NCI-H2171 treated with DMSO at 0.1 percent for 48 hours (cell line): ENCODE results near the gene CEP135.
"Not testable (repeated sequence)": the region's sequence is repeated elsewhere in the genome, so short reads cannot be mapped to it uniquely, and the experiment has no call there.

Experiments used
- DNase-seq: peaks from one replicate; lab custom pipeline; 2025; lab: John Stamatoyannopoulos, UW

CEP135 gene, protein sequence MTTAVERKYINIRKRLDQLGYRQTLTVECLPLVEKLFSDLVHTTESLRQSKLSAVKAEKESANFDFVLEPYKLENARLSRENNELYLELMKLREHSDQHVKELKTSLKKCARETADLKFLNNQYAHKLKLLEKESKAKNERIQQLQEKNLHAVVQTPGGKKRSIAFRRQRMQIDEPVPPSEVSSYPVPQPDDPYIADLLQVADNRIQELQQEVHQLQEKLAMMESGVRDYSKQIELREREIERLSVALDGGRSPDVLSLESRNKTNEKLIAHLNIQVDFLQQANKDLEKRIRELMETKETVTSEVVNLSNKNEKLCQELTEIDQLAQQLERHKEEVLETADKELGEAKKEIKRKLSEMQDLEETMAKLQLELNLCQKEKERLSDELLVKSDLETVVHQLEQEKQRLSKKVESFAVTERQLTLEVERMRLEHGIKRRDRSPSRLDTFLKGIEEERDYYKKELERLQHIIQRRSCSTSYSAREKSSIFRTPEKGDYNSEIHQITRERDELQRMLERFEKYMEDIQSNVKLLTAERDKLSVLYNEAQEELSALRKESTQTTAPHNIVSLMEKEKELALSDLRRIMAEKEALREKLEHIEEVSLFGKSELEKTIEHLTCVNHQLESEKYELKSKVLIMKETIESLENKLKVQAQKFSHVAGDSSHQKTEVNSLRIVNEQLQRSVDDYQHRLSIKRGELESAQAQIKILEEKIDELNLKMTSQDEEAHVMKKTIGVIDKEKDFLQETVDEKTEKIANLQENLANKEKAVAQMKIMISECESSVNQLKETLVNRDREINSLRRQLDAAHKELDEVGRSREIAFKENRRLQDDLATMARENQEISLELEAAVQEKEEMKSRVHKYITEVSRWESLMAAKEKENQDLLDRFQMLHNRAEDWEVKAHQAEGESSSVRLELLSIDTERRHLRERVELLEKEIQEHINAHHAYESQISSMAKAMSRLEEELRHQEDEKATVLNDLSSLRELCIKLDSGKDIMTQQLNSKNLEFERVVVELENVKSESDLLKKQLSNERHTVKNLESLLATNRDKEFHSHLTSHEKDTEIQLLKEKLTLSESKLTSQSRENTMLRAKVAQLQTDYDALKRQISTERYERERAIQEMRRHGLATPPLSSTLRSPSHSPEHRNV

GRCh38 chr4:55948726-55949481 lies at the start of gene CEP135:
CEP135 (plus strand) TSS chr4:55948945; CDS start chr4:55952131, 3,186 bp downstream.
- DNase-seq, result peak; percentile 74

DNA sequence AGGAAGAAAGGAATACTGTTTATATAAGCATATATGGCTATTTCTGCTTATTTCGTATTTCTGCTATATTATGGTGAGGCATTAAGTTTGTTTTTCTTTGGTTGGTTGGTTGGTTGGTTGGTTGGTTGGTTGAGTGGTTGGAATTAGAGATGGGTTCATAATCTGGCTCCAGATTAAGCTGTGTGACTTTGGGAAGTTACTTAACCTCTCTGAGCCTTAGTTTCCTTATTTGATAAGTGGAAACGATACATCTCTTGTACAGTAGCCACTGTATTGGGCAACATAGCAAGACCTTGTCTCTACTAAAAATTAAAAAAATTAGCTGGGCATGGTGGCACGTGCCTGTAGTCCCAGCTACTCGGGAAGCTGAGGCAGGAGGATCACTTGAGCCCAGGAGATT lies 46.1 kb upstream of the CEP135 start:
- no peak for DNase-seq

DNA sequence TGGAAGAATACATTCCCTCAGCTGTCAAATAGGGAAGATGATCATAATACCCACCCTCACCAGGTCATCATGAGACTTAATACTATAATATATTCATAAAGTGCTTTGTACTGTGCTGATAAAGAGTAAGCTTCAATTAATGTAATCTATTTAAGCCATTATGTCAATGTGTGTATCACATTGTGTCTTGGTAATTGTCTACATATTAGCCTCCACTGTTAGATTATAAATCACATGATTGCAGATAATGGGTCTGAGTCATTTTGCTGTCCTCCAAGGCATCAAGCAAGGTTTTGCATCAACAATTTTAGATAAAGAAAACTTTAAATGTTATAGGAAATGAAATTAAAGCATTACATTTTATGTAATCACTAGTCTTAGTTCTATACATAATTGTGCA lies 45.2 kb upstream of the CEP135 start:
- no peak for DNase-seq

DNA sequence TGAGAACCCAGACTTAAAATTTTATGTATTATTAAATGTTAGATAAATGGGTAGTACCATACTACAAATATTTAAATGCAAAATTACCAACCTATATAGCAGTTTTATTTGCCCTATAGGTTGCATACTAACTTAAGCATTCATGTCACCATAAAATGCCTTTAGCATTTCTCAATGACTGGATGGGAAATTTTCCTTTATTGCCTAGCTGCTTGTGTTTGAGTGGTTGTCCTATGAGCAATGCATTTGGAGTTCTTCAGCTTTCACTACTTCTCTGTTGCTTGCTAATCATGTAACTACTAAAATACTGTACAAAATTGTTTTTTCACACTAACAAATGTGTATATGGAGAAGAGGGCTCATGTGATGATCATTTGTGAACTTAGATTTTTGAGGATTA lies 44.2 kb upstream of the CEP135 start:
- DNase-seq, result no peak

- DNase-seq, result no peak
Observed at GRCh38 chr4:55906323-55906722, 42.4 kb upstream of the CEP135 start.

DNA sequence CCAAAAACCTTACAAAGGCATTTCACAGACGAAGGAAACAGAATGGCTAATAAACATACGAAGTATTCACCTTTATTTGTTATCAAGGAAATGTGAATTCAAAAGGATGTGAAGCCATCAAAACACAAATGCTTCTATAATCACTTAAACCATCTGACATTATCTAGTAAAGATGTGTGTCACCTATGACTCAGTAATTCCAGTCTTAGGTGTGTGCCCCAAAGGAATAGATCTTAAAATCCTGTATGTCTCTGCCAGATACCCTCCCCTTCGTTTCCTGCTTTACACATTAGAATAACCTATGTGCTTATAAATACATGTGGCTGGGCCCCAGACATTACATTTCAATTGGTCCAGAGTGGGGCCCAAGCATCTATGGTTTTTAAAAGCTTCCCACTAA lies 41.8 kb upstream of the CEP135 start:
- DNase-seq, result no peak

- DNase-seq, result no peak
Observed at GRCh38 chr4:55907469-55907868, 41.3 kb upstream of the CEP135 start.

GRCh38 chr4:55910140-55910539 lies 38.6 kb upstream of the CEP135 start:
- no peak for DNase-seq

- peak; percentile 64 for DNase-seq
Observed at GRCh38 chr4:55912249-55912648, 36.5 kb upstream of the CEP135 start.

GRCh38 chr4:55920571-55920970 lies 28.2 kb upstream of the CEP135 start:
- no peak for DNase-seq

GRCh38 chr4:55921093-55921492 lies 27.7 kb upstream of the CEP135 start:
- DNase-seq, result no peak

GRCh38 chr4:55925241-55925640 lies 23.5 kb upstream of the CEP135 start:
- DNase-seq, result no peak

DNA sequence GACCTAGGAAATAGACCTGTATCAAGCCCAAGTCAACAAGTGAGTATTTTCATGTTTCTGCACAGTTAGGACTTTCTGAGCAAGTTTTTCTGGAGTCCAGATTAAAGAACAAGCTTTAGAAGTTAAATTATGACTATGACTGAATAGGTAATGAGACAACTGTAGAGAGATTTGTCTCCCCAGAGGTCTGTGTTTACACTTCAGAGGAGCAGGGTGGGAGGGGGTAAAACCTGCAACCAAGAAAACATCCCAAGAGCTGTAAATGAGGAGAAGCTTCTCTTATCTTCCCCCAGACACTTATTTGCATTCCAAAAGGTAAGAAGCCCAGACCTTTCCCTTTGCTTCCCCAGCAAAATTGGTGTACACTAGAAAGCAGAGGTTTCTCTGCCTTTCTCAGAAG lies 22.1 kb upstream of the CEP135 start:
- no peak for DNase-seq

- DNase-seq, result no peak
Observed at GRCh38 chr4:55927803-55928437, 20.8 kb upstream of the CEP135 start.

- peak; percentile 29 for DNase-seq
Observed at GRCh38 chr4:55928846-55929245, 19.9 kb upstream of the CEP135 start.

- no peak for DNase-seq
Observed at GRCh38 chr4:55931043-55931442, 17.7 kb upstream of the CEP135 start.

GRCh38 chr4:55931833-55932232 lies 16.9 kb upstream of the CEP135 start:
- DNase-seq, result no peak

DNA sequence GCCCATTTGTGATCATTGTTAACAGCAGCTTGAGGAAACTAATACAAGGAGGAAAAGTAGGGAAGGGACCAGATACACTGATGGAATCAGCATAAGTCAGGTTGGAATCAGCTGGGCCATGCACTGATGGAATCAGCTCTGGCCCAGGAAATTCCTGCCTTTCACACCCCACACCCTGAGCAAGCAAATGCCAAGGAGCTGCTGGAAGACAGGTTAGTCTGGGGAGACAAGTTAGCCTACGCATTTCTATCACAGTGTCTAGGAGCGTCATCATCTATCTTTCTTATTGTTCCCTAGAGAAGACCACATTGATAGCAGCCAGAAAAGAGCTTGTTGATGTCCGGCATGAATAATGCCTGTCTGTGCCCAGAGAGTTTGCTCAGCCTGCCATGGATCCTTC lies 16.2 kb upstream of the CEP135 start:
- no peak for DNase-seq

DNA sequence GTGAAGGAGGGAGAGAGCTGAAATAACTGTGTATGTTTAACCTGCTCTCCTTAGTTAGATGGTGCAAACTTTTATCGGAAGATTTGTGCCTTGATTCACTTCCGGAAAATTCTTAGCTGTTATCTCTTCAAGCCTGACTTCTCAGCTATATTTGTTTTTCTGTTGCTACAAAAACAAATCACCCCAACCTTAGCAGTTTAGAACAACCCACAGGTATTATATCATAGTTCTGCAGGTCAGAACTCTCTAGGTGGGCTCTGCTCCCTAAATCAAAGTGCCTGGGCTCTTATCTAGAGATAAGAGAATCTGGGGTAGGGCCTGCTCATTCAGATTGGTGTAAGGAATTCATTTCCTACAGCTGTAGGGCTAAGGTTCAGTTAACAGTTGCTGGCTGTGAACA lies 15.1 kb upstream of the CEP135 start:
- no peak for DNase-seq

DNA sequence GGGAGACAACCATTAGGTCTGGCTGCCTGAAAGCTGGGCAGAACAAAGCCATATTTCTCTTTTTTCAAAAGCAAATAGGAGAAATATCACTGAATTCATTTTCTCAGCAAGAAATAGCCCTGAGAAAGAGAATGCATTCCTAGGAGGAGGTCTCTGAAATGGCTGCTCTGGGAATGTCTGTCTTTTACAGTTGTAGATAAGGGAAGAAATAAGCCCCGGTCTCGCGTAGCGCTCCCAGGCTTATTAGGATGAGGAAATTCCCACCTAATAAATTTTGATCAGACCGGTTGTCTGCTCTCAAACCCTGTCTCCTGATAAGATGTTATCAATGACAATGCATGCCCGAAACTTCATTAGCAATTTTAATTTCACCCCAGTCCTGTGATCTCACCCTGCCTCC lies 12.8 kb upstream of the CEP135 start:
- DNase-seq, result not testable (repeated sequence)

DNA sequence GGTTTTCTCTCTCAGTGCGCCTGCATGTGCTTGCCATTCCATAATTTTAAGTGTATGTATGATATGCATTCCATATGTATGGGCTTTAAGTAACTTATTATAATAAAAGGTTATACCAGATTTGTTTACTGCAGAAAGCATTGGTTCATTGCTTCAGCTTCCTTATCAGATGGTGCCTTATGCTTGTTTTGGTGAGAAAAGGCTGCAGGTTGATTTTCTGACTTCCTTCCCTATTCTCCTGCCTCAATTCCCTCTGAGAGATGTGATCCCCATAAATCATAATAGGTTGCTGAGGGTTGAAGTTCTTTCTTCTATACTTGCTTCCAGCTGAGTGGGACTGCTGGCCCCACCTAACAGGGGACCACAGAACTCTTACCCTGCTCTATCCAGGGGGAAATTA lies 10.3 kb upstream of the CEP135 start:
- DNase-seq, result no peak
